Stomach (tissue), 4 donors: ENCODE measurements around the gene DPYSL3.

Source experiments
- EP300 ChIP-seq: sonication (generic); formaldehyde crosslinking; IDR thresholded peaks from one replicate; pipeline ENCODE4 v1.6.1; 2017; ENCODE audit warnings: antibody characterized with exemption
- POLR2A ChIP-seq, 4 donors: fragments of 450-650 bp; IDR thresholded peaks; one replicate each; pipeline ENCODE4 v1.6.1; 2016; ENCODE audit warnings: antibody characterized with exemption in 4 of 4, control low read depth in 2 of 4, mild to moderate bottlenecking in 1 of 4, moderate library complexity in 1 of 4
- POLR2AphosphoS5 ChIP-seq, 3 donors: sonication (generic); formaldehyde crosslinking; IDR thresholded peaks; one replicate each; pipeline ENCODE4 v1.6.1; 2016; ENCODE audit warnings: antibody characterized with exemption in 3 of 3

- TF ChIP-seq EP300 (no peak), POLR2A (IDR thresholded peaks at IDR 0.05) (no peak), POLR2AphosphoS5 (IDR thresholded peaks at IDR 0.05) (no peak)
Measured at GRCh38 chr5:147442224-147442623, 67.6 kb downstream of the DPYSL3 start.
